A549 (cell line): Measurements from ENCODE around the gene VCY. TPM values are rescaled to one million over a fixed set of nuclear protein-coding genes. Genes with fewer than 3 reads are reported as not detected.
"Not testable (repeated sequence)": the region's sequence is repeated elsewhere in the genome, so short reads cannot be mapped to it uniquely, and the experiment has no call there.

Experiments used
- ATAC-seq, 2 experiments: fragments of 200-7000 bp in 1 of 2; fragments of >200 bp in 1 of 2; cut with Nextera tagmentation in 1 of 2; cut with Tn5 transposase in 1 of 2; 3 replicates each; pipeline versions ENCODE4 v1.8.0 to v1.9.1; 2018 to 2020; ENCODE audit warnings: mild to moderate bottlenecking in 1 of 2, moderate library complexity in 1 of 2
- CTCF ChIA-PET: fragments of 300-600 bp; sonication (Branson Sonifier 250); formaldehyde crosslinking; extraction: SDS; loops from one replicate; lab custom pipeline; 2021; ENCODE audit warnings: antibody characterized with exemption, inconsistent platforms; lab: Yijun Ruan, JAX
- POLR2A ChIA-PET: fragments of 350-600 bp; formaldehyde crosslinking; extraction: SDS; loops from one replicate; lab custom pipeline; 2021; ENCODE audit warnings: antibody characterized with exemption, inconsistent platforms; lab: Yijun Ruan, JAX
- DNase-seq, 2 experiments: peaks; one replicate each; pipeline versions ENCODE4 v3.0.0 to v3.0.0-alpha.2; 2011 to 2016; ENCODE audit warnings: low read depth in 1 of 2, low spot score in 1 of 2
- FAIRE-seq: peaks from 2 replicates; lab custom pipeline; 2011; peaks lifted over from hg19 to GRCh38; lab: Jason Lieb, UNC
- H3K27ac ChIP-seq, 2 experiments: fragments of >200 bp; sonication (Bioruptor Twin); formaldehyde crosslinking; 3 replicates each; pipeline ENCODE4 v1.5.1; 2016 to 2017
- H3K4me1 ChIP-seq: fragments of >200 bp; sonication (Bioruptor Twin); formaldehyde crosslinking; 3 replicates; pipeline ENCODE4 v1.6.1; 2016
- H3K4me2 ChIP-seq: fragments of >200 bp; sonication (Bioruptor Twin); formaldehyde crosslinking; 3 replicates; pipeline ENCODE4 v1.6.1; 2016
- H3K4me3 ChIP-seq: fragments of >200 bp; sonication (Bioruptor Twin); formaldehyde crosslinking; 3 replicates; pipeline ENCODE4 v1.5.1; 2016
- H3K9me3 ChIP-seq: fragments of >200 bp; sonication (Bioruptor Twin); formaldehyde crosslinking; 3 replicates; pipeline ENCODE4 v1.6.1; 2016
- WGBS: methylation state at CpG from one replicate; pipeline ENCODE4 v1.1.6; 2017; ENCODE audit errors: missing lambda C conversion rate; 5-methylcytosine and 5-hydroxymethylcytosine counted together
- polyA minus RNA-seq: library from RNA; depleted of rRNA, polyadenylated mRNA; stranded (reverse); fragments of >200 nt; gene quantifications from 2 replicates; pipeline ENCODE4 v1.2.3, GENCODE V29; 2011; rRNA and poly(A)+ RNA removed
- polyA plus RNA-seq, 4 experiments: library from polyadenylated mRNA; depleted of rRNA in 3 of 4; stranded (reverse); fragments of >200 nt; fragmentation: RNase III in 1 of 4; extraction: RNeasy Plus Mini Kit Qiagen cat#74134 plus additional on column Dnase treatment in 1 of 4; gene quantifications; 2 replicates in 3 of 4; 3 replicates in 1 of 4; pipeline ENCODE4 v1.2.3, GENCODE V29; 2011 to 2017

Gene VCY
- polyA plus RNA-seq (2011; rRNA removed) (not detected in 2 replicates), polyA plus RNA-seq (2017; fragmentation: RNase III; extraction: RNeasy Plus Mini Kit Qiagen cat#74134 plus additional on column Dnase treatment) (not detected in 3 replicates), polyA minus RNA-seq (not detected in 2 replicates)
- polyA plus RNA-seq (2012; cell fraction: cytosol; rRNA removed): 0.12 and 0.15 TPM in 2 replicates
- not detected in 2 replicates for polyA plus RNA-seq (2012; cell fraction: nucleus; rRNA removed)

DNA sequence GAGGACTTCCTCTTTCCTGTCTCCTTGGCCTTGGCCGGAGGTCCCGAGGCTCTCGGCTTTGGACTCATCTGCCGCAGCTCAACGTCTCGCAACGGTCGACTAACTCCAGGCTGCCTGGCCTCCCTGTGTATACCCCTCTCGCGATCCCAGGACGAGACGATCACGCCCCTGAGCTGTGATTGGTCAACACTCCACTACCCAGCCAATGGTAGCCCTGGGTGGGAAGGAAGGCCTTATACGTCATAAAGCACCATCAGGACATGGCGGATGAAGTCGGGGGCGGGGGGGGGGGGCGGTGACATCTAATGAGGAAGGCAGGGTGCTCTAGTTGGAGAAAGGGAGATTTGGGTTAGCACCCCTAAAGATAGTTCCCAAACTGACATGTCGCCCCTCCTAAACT is at the start of gene VCY:
Gene VCY, minus strand, starts transcription at position 101 of the 400 bp plus-strand sequence. Its CDS starts 33 bp downstream, at position 68.
- H3K9me3 ChIP-seq, H3K4me1 ChIP-seq, H3K4me2 ChIP-seq, POLR2A ChIA-PET, H3K27ac ChIP-seq, FAIRE-seq, CTCF ChIA-PET, H3K4me3 ChIP-seq, DNase-seq, ATAC-seq: not testable (repeated sequence)
- WGBS: no CpG with 5 or more reads among the region's 19 CpGs

DNA sequence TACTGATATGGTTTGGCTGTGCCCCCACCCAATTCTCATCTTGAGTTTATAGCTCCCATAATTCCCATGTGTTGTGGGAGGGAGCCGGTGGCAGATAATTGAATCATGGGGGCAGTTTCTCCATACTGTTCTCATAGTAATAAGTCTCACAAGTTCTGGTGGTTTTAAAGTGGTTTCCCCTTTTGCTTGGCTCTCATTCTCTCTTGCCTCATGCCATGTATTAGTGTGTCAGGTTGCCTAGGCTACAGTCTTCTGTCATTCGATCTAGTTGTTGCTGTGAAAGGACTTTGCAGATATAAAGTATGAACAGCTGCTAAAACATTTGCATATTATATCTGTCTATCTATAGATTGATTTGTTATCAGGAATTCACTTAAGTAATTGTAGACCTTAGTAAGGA is 44.1 kb upstream of the VCY start:
- DNase-seq, H3K4me3 ChIP-seq, H3K27ac ChIP-seq, H3K9me3 ChIP-seq, H3K4me2 ChIP-seq, ATAC-seq, CTCF ChIA-PET, POLR2A ChIA-PET, FAIRE-seq, H3K4me1 ChIP-seq: not testable (repeated sequence)
- no CpG with 5 or more reads among the region's 2 CpGs for WGBS

DNA sequence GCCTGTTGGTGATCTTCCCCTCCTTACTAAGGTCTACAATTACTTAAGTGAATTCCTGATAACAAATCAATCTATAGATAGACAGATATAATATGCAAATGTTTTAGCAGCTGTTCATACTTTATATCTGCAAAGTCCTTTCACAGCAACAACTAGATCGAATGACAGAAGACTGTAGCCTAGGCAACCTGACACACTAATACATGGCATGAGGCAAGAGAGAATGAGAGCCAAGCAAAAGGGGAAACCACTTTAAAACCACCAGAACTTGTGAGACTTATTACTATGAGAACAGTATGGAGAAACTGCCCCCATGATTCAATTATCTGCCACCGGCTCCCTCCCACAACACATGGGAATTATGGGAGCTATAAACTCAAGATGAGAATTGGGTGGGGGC is 25.6 kb upstream of the VCY start:
- H3K27ac ChIP-seq, H3K4me3 ChIP-seq, CTCF ChIA-PET, H3K4me1 ChIP-seq, POLR2A ChIA-PET, FAIRE-seq, DNase-seq, H3K4me2 ChIP-seq, H3K9me3 ChIP-seq, ATAC-seq: not testable (repeated sequence)
- no CpG with 5 or more reads among the region's 2 CpGs for WGBS

DNA sequence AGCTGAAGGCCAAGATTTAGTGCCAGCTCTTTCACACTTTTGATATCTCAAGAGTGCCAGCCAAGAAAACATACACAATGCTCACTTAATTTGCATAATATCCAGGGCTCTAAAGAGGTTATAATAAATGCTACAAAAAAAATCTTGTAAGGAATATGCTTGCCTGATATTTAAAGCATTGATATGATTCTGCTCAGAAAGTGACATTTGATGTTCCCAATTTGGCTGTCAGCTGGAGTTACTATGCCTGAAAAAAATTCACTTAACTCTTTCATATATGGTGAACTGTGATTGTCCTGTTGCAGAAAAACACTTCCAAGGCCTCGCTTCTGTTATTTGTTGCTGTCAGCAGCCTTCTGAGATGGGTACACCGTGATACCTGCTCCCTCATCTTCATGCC is 43.9 kb downstream of the VCY start:
- H3K4me2 ChIP-seq, DNase-seq, CTCF ChIA-PET, H3K9me3 ChIP-seq, H3K4me1 ChIP-seq, ATAC-seq, FAIRE-seq, H3K27ac ChIP-seq, POLR2A ChIA-PET, H3K4me3 ChIP-seq: not testable (repeated sequence)
- WGBS: 0% methylated on average over 1 of the region's 2 CpGs

Other genes with a start within 250 kb of the VCY start
- gene VCY1B, start 69.8 kb upstream of the VCY start, polyA plus RNA-seq (2011; rRNA removed): not detected in 2 replicates
- gene VCY1B, start 69.8 kb upstream of the VCY start, polyA plus RNA-seq (2017; fragmentation: RNase III; extraction: RNeasy Plus Mini Kit Qiagen cat#74134 plus additional on column Dnase treatment): not detected in 3 replicates